ENCODE data around the gene MAEA. TPM values are rescaled to one million over a fixed set of nuclear protein-coding genes. Genes with fewer than 3 reads are reported as not detected.

The MAEA gene
- total RNA-seq, 2 experiments from 2014 or later, result 61.5 to 63.2 TPM

DNA sequence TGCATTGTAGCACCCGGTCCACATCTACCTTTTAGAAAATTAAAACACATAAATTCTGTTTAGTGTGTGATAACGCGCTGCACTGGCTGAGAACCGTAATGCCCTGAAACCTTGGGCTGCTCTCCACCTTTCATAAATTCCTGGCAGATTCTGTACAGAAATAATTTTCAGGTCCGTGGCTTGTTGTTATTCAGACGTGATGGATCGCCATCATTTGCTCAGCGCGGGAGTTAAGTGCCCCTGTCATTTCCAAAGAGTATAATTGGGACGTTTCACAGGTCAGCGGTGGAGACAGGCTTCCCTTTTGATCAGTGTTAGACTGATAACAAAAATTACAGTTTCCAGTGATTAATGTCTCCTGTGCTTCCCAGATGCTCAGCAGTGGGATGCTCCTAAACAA lies 73.8 kb downstream of the MAEA start:
- CTCF ChIA-PET, result no interaction called here
- DNase-seq, result no peak
- no peak overlapping the region for H3K27ac ChIP-seq (ENCODE audit: low read depth in 1 of 2, low read length in 2 of 2)
- intact Hi-C loops (cut with DNase I, micrococcal nuclease), result no loop called here
- Mint-ChIP-seq H3K36me3 (ENCODE audit: low read depth) (peaks cover 11% of the 10 kb centered on the region), H3K4me1 (ENCODE audit: low read depth) (no peaks in the 10 kb centered on the region), H3K9me3 (no peaks in the 10 kb centered on the region), H3K27me3 (no peaks in the 10 kb centered on the region), H3K4me3 (no peak overlapping the region), H3K27ac (no peak overlapping the region)
- H3K9me3 ChIP-seq (ENCODE audit: control insufficient read depth in 1 of 2, insufficient read depth in 1 of 2, low read length in 2 of 2), result no peaks in the 10 kb centered on the region
- POLR2A ChIA-PET, result no interaction called here
- no peak overlapping the region for H3K4me3 ChIP-seq (ENCODE audit: low read length)
- no peak for ATAC-seq (ENCODE audit: poor library complexity)
- H3K36me3 ChIP-seq (ENCODE audit: insufficient read depth, low read length), result peaks cover 28% of the 10 kb centered on the region
- no peaks in the 10 kb centered on the region for H3K4me1 ChIP-seq (ENCODE audit: insufficient read depth, low read length)
- H3K27me3 ChIP-seq (ENCODE audit: control insufficient read depth in 1 of 2, insufficient read depth in 2 of 2, low read length in 2 of 2), result no peaks in the 10 kb centered on the region
- no peak for TF ChIP-seq CTCF (IDR thresholded peaks at IDR 0.05)

- POLR2A ChIA-PET, result no interaction called here
- Mint-ChIP-seq H3K4me1 (ENCODE audit: low read depth) (no peaks in the 10 kb centered on the region), H3K9me3 (no peaks in the 10 kb centered on the region), H3K27me3 (no peaks in the 10 kb centered on the region), H3K4me3 (no peak overlapping the region), H3K27ac (no peak overlapping the region), H3K36me3 (ENCODE audit: low read depth) (peaks cover 11% of the 10 kb centered on the region)
- Histone ChIP-seq H3K36me3 (ENCODE audit: insufficient read depth, low read length) (peaks cover 28% of the 10 kb centered on the region), H3K27ac (ENCODE audit: low read depth in 1 of 2, low read length in 2 of 2) (no peak overlapping the region), H3K4me3 (ENCODE audit: low read length) (no peak overlapping the region), H3K9me3 (ENCODE audit: control insufficient read depth in 1 of 2, insufficient read depth in 1 of 2, low read length in 2 of 2) (no peaks in the 10 kb centered on the region), H3K4me1 (ENCODE audit: insufficient read depth, low read length) (no peaks in the 10 kb centered on the region), H3K27me3 (ENCODE audit: control insufficient read depth in 1 of 2, insufficient read depth in 2 of 2, low read length in 2 of 2) (no peaks in the 10 kb centered on the region)
- TF ChIP-seq CTCF (IDR thresholded peaks at IDR 0.05), result no peak
- no peak for DNase-seq
- no peak for ATAC-seq (ENCODE audit: poor library complexity)
- intact Hi-C loops (cut with DNase I, micrococcal nuclease), result no loop called here
- CTCF ChIA-PET, result no interaction called here
These were observed 74.5 kb downstream of the MAEA start for GRCh38 chr4:1364217-1364616.

DNA sequence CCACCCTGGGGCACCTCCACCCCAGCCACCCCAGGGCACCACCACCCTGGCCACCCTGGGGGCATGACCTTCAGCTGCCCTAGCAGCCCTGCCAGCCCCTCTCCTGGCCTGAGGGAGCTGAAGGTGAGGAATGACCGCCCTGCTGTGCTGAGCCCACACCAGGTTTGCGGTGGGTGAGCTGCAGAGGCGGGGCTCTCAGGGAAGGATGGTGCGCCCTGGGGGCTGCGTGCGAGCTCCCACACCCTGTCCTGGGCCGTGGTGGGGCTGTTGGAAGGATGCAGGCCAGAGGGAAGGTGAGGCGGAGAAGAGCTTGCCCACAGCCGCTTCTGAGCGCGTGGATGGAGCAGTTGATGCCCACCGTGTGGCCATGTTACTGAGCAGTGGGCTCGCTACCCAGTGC lies 75.1 kb downstream of the MAEA start:
- no peak overlapping the region for H3K27ac Mint-ChIP-seq
- intact Hi-C loops (cut with DNase I, micrococcal nuclease), result no loop called here
- Histone ChIP-seq H3K27ac (ENCODE audit: low read depth in 1 of 2, low read length in 2 of 2) (no peak overlapping the region), H3K9me3 (ENCODE audit: control insufficient read depth in 1 of 2, insufficient read depth in 1 of 2, low read length in 2 of 2) (no peaks in the 10 kb centered on the region), H3K4me3 (ENCODE audit: low read length) (no peak overlapping the region), H3K36me3 (ENCODE audit: insufficient read depth, low read length) (peaks cover 28% of the 10 kb centered on the region), H3K27me3 (ENCODE audit: control insufficient read depth in 1 of 2, insufficient read depth in 2 of 2, low read length in 2 of 2) (no peaks in the 10 kb centered on the region), H3K4me1 (ENCODE audit: insufficient read depth, low read length) (no peaks in the 10 kb centered on the region)
- no peaks in the 10 kb centered on the region for H3K27me3 Mint-ChIP-seq
- no peak for TF ChIP-seq CTCF (IDR thresholded peaks at IDR 0.05)
- DNase-seq, result no peak
- ChIA-PET POLR2A (no interaction called here), CTCF (no interaction called here)
- no peaks in the 10 kb centered on the region for H3K9me3 Mint-ChIP-seq
- H3K36me3 Mint-ChIP-seq (ENCODE audit: low read depth), result peaks cover 16% of the 10 kb centered on the region
- H3K4me3 Mint-ChIP-seq, result no peak overlapping the region
- no peak for ATAC-seq (ENCODE audit: poor library complexity)
- H3K4me1 Mint-ChIP-seq (ENCODE audit: low read depth), result no peaks in the 10 kb centered on the region
